ENCODE data around the gene ARFRP1. TPM values are rescaled to one million over a fixed set of nuclear protein-coding genes. Genes with fewer than 3 reads are reported as not detected.

The ARFRP1 gene
- total RNA-seq, 1 experiment from 2014 or later, result 42.7 TPM

GRCh38 chr20:63751471-63752271 is 43.9 kb upstream of the ARFRP1 start:
- no peak for TF ChIP-seq CTCF (conservative IDR thresholded peaks at IDR 0.05)
- H3K56ac ChIP-seq (ENCODE audit: insufficient read length, low read depth, low read length), result no peak overlapping the region
- no peaks in the 10 kb centered on the region for H3K79me2 ChIP-seq (ENCODE audit: insufficient read depth, low read length)
- Mint-ChIP-seq H3K4me3 (no peak overlapping the region), H3K36me3 (ENCODE audit: insufficient read depth in 1 of 3, low read depth in 3 of 3) (peaks cover 0 to 2% (median 0%) of the 10 kb centered on the region in 3 experiments; a peak in 1 of 7 replicates), H3K27ac (peak overlapping the region; percentile 23 to 84 (median 59); a peak in 4 of 7 replicates), H3K4me1 (peaks cover 14 to 22% of the 10 kb centered on the region in 2 experiments), H3K9me3 (no peaks in the 10 kb centered on the region), H3K27me3 (ENCODE audit: low read depth) (no peaks in the 10 kb centered on the region)
- H3K23me2 ChIP-seq (ENCODE audit: insufficient read length, low read depth, low read length, poor library complexity, severe bottlenecking), result no peaks in the 10 kb centered on the region
- H3K18ac ChIP-seq (ENCODE audit: insufficient read length, low read depth, low read length), result no peak overlapping the region
- H2BK15ac ChIP-seq (ENCODE audit: low read depth, low read length), result no peak overlapping the region
- H3K27ac ChIP-seq (ENCODE audit: insufficient read length, low read depth, low read length), result no peak overlapping the region
- no peak overlapping the region for H4K5ac ChIP-seq (ENCODE audit: insufficient read length, low read depth, low read length)
- H3K4me1 ChIP-seq (ENCODE audit: insufficient read depth, low read length), result no peaks in the 10 kb centered on the region; the same call in 1 of the 2 replicates
- H2BK20ac ChIP-seq (ENCODE audit: low read depth, low read length, poor library complexity, severe bottlenecking), result no peak overlapping the region
- no peak overlapping the region for H2BK12ac ChIP-seq (ENCODE audit: insufficient read length, low read depth, low read length)
- no peak overlapping the region for H2BK5ac ChIP-seq (ENCODE audit: insufficient read length, low read length)
- H3K27me3 ChIP-seq (ENCODE audit: insufficient read depth, low read length), result no peaks in the 10 kb centered on the region
- H3K9ac ChIP-seq (ENCODE audit: extremely low read depth, insufficient read length, low read length), result no peak overlapping the region
- no peak overlapping the region for H4K91ac ChIP-seq (ENCODE audit: insufficient read length, low read depth, low read length)
- WGBS (ENCODE audit: extremely low coverage, insufficient read length, low lambda C conversion rate), result no CpG with 5 or more reads among the region's 45 CpGs
- DNase-seq, result peak; percentile 74
- no peaks in the 10 kb centered on the region for H3K79me1 ChIP-seq (ENCODE audit: insufficient read depth, low read depth, low read length, poor library complexity, severe bottlenecking)
- no peak overlapping the region for H3K4me2 ChIP-seq (ENCODE audit: insufficient read depth, insufficient read length, low read length)
- no peak overlapping the region for H4K8ac ChIP-seq (replicated peaks; ENCODE audit: insufficient read length, low read depth, low read length)
- no peaks in the 10 kb centered on the region for H4K20me1 ChIP-seq (ENCODE audit: control insufficient read depth, insufficient read depth, insufficient read length)
- no peak overlapping the region for H2AK5ac ChIP-seq (ENCODE audit: insufficient read length, low read length)
- H3K9me3 ChIP-seq (ENCODE audit: control insufficient read depth, low read depth, low read length), result no peaks in the 10 kb centered on the region
- no peak overlapping the region for H3K4ac ChIP-seq (ENCODE audit: low read depth, low read length)
- H3K23ac ChIP-seq (ENCODE audit: insufficient read length, low read depth, low read length), result no peak overlapping the region
- H3T11ph ChIP-seq (ENCODE audit: low read length), result no peak overlapping the region
- H3K14ac ChIP-seq (ENCODE audit: insufficient read depth, low read length), result no peak overlapping the region
- H2AFZ ChIP-seq (ENCODE audit: low read length), result no peak overlapping the region
- no peak overlapping the region for H2BK120ac ChIP-seq (ENCODE audit: low read depth, low read length, poor library complexity, severe bottlenecking)
